ENCODE results near the gene GIGYF2.
A peak's percentile ranks its signal among the peaks of the same experiment; 100 is the strongest.

GIGYF2 gene, protein sequence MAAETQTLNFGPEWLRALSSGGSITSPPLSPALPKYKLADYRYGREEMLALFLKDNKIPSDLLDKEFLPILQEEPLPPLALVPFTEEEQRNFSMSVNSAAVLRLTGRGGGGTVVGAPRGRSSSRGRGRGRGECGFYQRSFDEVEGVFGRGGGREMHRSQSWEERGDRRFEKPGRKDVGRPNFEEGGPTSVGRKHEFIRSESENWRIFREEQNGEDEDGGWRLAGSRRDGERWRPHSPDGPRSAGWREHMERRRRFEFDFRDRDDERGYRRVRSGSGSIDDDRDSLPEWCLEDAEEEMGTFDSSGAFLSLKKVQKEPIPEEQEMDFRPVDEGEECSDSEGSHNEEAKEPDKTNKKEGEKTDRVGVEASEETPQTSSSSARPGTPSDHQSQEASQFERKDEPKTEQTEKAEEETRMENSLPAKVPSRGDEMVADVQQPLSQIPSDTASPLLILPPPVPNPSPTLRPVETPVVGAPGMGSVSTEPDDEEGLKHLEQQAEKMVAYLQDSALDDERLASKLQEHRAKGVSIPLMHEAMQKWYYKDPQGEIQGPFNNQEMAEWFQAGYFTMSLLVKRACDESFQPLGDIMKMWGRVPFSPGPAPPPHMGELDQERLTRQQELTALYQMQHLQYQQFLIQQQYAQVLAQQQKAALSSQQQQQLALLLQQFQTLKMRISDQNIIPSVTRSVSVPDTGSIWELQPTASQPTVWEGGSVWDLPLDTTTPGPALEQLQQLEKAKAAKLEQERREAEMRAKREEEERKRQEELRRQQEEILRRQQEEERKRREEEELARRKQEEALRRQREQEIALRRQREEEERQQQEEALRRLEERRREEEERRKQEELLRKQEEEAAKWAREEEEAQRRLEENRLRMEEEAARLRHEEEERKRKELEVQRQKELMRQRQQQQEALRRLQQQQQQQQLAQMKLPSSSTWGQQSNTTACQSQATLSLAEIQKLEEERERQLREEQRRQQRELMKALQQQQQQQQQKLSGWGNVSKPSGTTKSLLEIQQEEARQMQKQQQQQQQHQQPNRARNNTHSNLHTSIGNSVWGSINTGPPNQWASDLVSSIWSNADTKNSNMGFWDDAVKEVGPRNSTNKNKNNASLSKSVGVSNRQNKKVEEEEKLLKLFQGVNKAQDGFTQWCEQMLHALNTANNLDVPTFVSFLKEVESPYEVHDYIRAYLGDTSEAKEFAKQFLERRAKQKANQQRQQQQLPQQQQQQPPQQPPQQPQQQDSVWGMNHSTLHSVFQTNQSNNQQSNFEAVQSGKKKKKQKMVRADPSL (N-terminal part only)

DNA sequence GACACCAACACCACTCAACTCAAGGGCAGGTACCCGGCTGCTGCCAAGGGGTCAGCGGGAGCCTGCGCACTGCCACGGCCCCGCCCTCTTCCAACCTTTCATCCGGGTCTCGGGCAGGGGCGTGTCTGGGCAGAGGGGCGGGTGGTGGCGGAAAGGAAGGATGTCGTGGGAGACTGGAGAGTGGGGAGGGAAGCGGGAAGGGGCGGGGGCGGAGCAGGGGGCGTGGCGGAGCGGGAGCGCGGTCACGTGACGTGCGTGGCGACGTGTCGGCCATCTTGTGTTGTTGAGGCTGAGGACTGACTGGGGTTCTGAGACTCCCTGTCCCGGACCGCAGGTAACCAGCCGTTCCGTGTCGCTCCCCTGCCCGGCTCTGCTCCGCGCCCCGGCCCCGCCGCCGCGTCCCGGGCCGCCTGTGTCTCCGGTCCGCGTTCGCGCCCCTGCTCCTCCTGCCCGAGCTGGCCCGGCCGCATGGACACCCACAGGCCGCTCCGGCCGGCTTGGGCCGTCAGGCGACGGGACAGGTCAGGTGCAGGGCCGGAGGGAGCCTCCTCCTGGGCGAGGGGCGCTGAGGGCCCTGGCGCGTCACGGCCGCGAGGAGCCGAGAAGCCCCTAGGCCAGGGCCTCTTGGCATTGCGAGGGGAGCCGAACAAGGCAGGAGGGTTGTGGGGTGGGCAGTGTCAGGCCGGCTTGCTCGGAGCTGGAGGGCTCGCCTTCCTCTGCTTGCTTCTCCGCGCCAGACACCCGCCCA, at the start of gene GIGYF2:
Gene GIGYF2 (plus strand): TSS at position 273 of the 748 bp plus-strand sequence. CDS start 37,867 bp downstream, outside the sequence.
- Histone ChIP-seq H3K9ac (ENCODE audit: low read length) (peak within 1 kb of the TSS; percentile 93), H3K27me3 (replicated peaks; ENCODE audit: control insufficient read depth, insufficient read depth, low read length) (no peaks in the 10 kb centered on the region), H3K9me3 (ENCODE audit: control insufficient read depth, low read length) (no peaks in the 10 kb centered on the region), H3K36me3 (ENCODE audit: control insufficient read depth, insufficient read depth, low read length, severe bottlenecking) (no peaks in the 10 kb centered on the region), H3K4me3 (ENCODE audit: low read length) (peak within 1 kb of the TSS; percentile 91), H3K4me1 (ENCODE audit: control insufficient read depth, insufficient read depth, low read length) (peaks cover 30% of the 10 kb centered on the region)
- DNase-seq (ENCODE audit: low read depth): peak; percentile 98

DNA sequence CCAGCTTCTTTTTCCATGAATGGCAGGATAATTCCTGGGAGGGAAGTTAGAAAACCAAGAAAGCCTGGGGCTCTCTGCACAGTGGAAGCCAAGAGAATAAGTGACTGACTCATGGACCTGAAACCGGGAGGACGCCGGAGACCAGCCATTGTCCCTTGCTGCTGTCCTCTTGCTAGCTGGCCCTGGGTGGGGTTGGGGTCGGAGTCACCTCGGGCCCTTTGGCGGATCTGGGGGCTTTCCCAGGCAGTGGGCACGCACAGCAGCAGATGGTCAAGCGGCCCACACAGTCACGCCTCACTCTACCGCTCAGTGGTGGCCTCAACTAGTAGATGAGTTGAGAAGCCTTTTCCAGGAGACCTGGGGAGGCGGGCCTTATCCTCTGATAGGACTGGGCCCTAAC, 48.1 kb upstream of the GIGYF2 start:
- H3K4me1 ChIP-seq (ENCODE audit: control insufficient read depth, insufficient read depth, low read length): peaks cover 6% of the 10 kb centered on the region
- no peak for DNase-seq (ENCODE audit: low read depth)
- H3K9ac ChIP-seq (ENCODE audit: low read length): no peak overlapping the region
- H3K9me3 ChIP-seq (ENCODE audit: control insufficient read depth, low read length): no peaks in the 10 kb centered on the region
- H3K27me3 ChIP-seq (replicated peaks; ENCODE audit: control insufficient read depth, insufficient read depth, low read length): peaks cover 16% of the 10 kb centered on the region
- H3K36me3 ChIP-seq (ENCODE audit: control insufficient read depth, insufficient read depth, low read length, severe bottlenecking): no peaks in the 10 kb centered on the region
- no peak overlapping the region for H3K4me3 ChIP-seq (ENCODE audit: low read length)

DNA sequence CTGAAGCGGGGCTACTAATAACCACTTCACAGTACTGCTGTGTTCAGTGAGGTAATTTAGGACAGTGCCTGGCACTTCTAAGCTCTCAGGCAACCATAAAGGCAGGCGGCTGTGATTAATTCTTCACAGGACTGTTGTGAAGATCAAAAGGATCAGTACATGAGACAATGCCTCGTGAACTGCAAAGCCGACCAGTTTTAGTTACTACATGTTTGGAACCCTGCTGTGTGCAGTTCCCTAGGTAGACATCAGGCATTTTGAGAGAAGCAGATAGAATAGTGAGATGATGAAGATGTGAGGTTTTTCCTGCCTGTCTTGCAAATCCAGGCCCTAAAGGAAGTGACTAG, 44.7 kb upstream of the GIGYF2 start:
- peaks cover 12% of the 10 kb centered on the region for H3K27me3 ChIP-seq (replicated peaks; ENCODE audit: control insufficient read depth, insufficient read depth, low read length)
- H3K4me3 ChIP-seq (ENCODE audit: low read length): no peak overlapping the region
- H3K36me3 ChIP-seq (ENCODE audit: control insufficient read depth, insufficient read depth, low read length, severe bottlenecking): no peaks in the 10 kb centered on the region
- no peaks in the 10 kb centered on the region for H3K9me3 ChIP-seq (ENCODE audit: control insufficient read depth, low read length)
- DNase-seq (ENCODE audit: low read depth): no peak
- H3K9ac ChIP-seq (ENCODE audit: low read length): no peak overlapping the region
- peaks cover 9% of the 10 kb centered on the region for H3K4me1 ChIP-seq (ENCODE audit: control insufficient read depth, insufficient read depth, low read length)

DNA sequence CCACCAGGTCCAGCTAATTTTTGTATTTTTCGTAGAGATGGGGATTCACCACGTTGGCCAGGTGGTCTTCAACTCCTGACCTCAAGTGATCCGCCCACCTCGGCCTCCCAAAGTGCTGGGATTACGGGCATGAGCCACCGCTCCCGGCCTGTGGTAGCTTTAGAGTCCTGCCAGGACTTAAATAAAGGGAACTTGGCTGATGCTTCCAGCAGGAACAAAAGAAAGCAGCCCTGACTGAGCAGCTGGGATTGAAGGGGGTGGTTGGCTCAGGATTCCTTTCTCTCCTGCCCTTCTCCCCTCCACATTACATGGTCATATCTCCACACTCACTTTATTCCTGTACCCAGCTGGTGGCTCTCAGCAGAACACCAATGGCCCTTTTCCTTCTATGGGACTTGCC, 43.7 kb upstream of the GIGYF2 start:
- Histone ChIP-seq H3K4me3 (ENCODE audit: low read length) (no peak overlapping the region), H3K4me1 (ENCODE audit: control insufficient read depth, insufficient read depth, low read length) (peaks cover 9% of the 10 kb centered on the region), H3K36me3 (ENCODE audit: control insufficient read depth, insufficient read depth, low read length, severe bottlenecking) (no peaks in the 10 kb centered on the region), H3K9me3 (ENCODE audit: control insufficient read depth, low read length) (no peaks in the 10 kb centered on the region), H3K27me3 (replicated peaks; ENCODE audit: control insufficient read depth, insufficient read depth, low read length) (peaks cover 6% of the 10 kb centered on the region), H3K9ac (ENCODE audit: low read length) (no peak overlapping the region)
- DNase-seq (ENCODE audit: low read depth): no peak

DNA sequence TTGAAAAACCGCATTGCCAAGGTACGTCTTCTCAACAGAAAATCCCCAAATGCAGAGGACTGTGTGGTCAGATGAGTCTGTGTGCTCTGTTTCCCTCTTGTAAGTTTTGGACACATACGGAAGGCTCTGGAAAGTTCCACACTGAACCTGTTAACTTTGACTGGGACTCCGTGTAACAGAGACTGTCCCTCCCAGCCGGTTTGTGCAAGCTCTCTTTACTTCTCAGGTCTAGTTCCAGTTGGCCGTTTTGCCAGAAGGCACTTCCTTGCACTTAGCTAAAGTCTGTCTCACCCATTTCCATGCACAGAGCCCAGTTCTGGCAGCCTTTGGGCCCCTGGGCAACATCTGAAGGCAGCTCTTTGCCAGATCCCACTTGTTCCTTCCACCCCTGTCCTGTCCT, 41.7 kb upstream of the GIGYF2 start:
- no peak overlapping the region for H3K4me3 ChIP-seq (ENCODE audit: low read length)
- H3K4me1 ChIP-seq (ENCODE audit: control insufficient read depth, insufficient read depth, low read length): peaks cover 9% of the 10 kb centered on the region
- H3K9ac ChIP-seq (ENCODE audit: low read length): no peak overlapping the region
- no peaks in the 10 kb centered on the region for H3K9me3 ChIP-seq (ENCODE audit: control insufficient read depth, low read length)
- no peaks in the 10 kb centered on the region for H3K36me3 ChIP-seq (ENCODE audit: control insufficient read depth, insufficient read depth, low read length, severe bottlenecking)
- no peak for DNase-seq (ENCODE audit: low read depth)
- H3K27me3 ChIP-seq (replicated peaks; ENCODE audit: control insufficient read depth, insufficient read depth, low read length): peaks cover 6% of the 10 kb centered on the region

DNA sequence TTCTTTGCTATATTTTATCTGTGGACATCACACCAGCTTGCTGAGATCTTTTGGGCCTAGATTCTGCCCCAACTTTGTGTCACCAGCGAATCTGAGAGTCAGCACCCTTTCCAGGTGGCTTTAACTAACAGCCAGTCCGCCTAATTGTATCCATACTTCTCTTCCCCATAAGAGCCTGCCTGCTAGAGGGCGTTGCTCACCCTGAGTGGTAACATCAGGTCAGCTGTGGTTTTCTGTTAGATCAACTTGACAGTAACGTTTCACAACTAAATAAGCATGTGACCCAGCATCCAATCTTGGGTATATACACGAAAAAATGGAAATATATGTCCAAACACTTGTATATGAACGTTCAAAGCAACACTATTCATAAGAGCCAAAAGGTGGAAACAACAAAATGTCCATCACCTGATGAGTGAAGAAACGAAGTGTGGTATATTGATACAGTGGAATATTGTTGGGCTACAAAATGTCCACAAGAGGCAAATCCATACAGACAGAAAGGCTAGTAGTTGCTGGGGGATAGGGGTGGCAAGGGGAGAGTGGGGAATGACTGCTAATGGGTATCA, 38.8 kb upstream of the GIGYF2 start:
- H3K4me3 ChIP-seq (ENCODE audit: low read length): no peak overlapping the region
- no peak for DNase-seq (ENCODE audit: low read depth)
- H3K4me1 ChIP-seq (ENCODE audit: control insufficient read depth, insufficient read depth, low read length): peaks cover 3% of the 10 kb centered on the region

DNA sequence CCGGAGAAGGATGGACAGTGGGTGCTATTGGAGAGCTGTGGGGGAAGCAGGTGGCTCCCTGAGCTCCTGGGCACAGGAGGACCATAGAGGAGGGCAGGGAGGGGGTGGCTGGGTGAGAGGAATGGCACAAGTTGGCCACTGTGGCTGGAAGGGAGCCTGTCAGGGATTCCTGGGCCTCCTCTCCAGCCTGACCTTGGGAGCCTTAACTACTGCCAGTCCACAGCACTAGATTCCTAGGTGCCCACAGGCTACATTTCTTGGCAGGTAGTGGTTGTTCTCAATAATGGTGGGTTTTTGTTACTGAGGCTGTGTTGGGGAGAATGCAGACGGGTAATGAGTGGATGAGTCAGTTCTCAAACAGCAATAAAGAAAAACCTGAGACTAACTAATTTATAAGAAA, 37.8 kb upstream of the GIGYF2 start:
- no peak for DNase-seq (ENCODE audit: low read depth)
- Histone ChIP-seq H3K9me3 (ENCODE audit: control insufficient read depth, low read length) (no peaks in the 10 kb centered on the region), H3K36me3 (ENCODE audit: control insufficient read depth, insufficient read depth, low read length, severe bottlenecking) (no peaks in the 10 kb centered on the region), H3K4me1 (ENCODE audit: control insufficient read depth, insufficient read depth, low read length) (peaks cover 3% of the 10 kb centered on the region), H3K9ac (ENCODE audit: low read length) (no peak overlapping the region), H3K4me3 (ENCODE audit: low read length) (no peak overlapping the region), H3K27me3 (replicated peaks; ENCODE audit: control insufficient read depth, insufficient read depth, low read length) (peaks cover 6% of the 10 kb centered on the region)

More for the DNA sequence above, 38.8 kb upstream of the GIGYF2 start:
- no peak overlapping the region for H3K9ac ChIP-seq (ENCODE audit: low read length)
- H3K27me3 ChIP-seq (replicated peaks; ENCODE audit: control insufficient read depth, insufficient read depth, low read length): peaks cover 6% of the 10 kb centered on the region
- H3K9me3 ChIP-seq (ENCODE audit: control insufficient read depth, low read length): no peaks in the 10 kb centered on the region
- no peaks in the 10 kb centered on the region for H3K36me3 ChIP-seq (ENCODE audit: control insufficient read depth, insufficient read depth, low read length, severe bottlenecking)

DNA sequence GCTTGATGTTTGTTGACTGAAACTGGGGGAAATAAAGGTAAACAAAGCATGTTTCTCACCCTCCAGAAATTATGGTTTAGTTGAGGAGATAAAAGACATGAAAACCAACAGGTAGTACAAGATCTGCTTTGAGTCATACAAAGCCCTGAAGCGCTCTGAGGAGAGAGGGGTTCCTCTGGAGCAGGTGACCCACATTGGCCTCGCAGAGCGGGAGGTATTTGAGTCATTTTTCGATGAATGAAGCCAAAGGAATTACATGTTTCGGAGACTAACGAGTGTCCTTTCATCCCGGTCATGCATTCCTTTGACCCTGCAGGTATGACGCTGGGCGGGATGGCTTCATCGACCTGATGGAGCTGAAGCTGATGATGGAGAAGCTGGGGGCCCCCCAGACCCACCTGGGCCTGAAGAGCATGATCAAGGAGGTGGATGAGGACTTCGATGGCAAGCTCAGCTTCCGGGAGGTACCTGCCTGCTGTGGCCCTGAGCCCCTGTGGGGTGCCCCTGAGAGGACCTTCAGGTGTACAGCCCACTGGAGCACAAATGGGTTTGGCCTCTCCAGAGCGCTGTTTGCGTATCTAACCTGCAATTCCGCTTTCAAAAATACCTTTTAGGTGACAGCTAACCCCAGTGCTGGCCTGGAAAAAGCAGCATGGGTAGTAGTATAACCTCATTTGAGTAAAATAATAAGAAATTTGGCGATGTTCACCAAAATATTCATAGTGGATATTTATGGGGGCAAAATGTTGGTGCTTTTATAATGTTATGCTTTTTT, 34.5 kb upstream of the GIGYF2 start:
- no peaks in the 10 kb centered on the region for H3K4me1 ChIP-seq (ENCODE audit: control insufficient read depth, insufficient read depth, low read length)
- DNase-seq (ENCODE audit: low read depth): no peak
- no peaks in the 10 kb centered on the region for H3K36me3 ChIP-seq (ENCODE audit: control insufficient read depth, insufficient read depth, low read length, severe bottlenecking)
- no peaks in the 10 kb centered on the region for H3K9me3 ChIP-seq (ENCODE audit: control insufficient read depth, low read length)
- H3K9ac ChIP-seq (ENCODE audit: low read length): no peak overlapping the region
- no peak overlapping the region for H3K4me3 ChIP-seq (ENCODE audit: low read length)
- H3K27me3 ChIP-seq (replicated peaks; ENCODE audit: control insufficient read depth, insufficient read depth, low read length): no peaks in the 10 kb centered on the region

DNA sequence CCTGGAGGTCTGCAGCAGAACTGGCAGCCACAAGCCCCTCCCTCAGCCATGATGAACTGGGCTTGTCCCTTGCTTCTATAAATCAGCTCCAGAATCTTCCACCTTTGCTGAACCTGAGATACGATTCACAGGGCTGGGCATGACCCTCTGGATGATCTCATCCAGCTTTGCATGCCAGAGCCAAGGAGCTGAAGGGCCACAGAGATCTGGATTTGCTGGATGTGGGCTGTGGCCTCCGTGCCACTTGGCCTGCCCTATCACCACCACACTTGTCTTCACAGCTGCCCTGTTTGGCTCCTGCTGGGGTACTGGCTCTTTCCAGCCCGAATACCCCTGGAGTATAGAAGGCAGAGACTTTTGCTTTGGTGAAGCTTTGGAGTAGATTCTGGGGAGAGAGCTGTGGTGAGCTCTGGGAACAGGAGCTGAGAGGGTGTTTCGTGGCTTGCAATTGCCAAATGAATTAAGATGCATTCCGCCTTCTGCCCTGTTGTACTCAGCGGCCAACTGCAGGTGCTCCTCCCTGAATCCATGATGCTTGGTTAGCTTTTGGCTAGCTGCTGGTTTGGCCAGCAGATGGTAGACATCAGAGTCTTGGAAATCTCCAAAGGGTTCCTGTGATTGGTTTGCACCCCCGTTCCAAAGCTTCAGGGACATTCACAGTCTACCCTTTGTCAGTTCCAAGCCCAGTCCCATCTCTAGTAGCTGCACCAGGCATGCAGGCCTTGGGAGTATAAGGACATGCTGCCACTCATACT, 30.9 kb upstream of the GIGYF2 start:
- no peaks in the 10 kb centered on the region for H3K27me3 ChIP-seq (replicated peaks; ENCODE audit: control insufficient read depth, insufficient read depth, low read length)
- no peak overlapping the region for H3K9ac ChIP-seq (ENCODE audit: low read length)
- H3K4me1 ChIP-seq (ENCODE audit: control insufficient read depth, insufficient read depth, low read length): no peaks in the 10 kb centered on the region
- H3K36me3 ChIP-seq (ENCODE audit: control insufficient read depth, insufficient read depth, low read length, severe bottlenecking): no peaks in the 10 kb centered on the region
- no peaks in the 10 kb centered on the region for H3K9me3 ChIP-seq (ENCODE audit: control insufficient read depth, low read length)
- no peak overlapping the region for H3K4me3 ChIP-seq (ENCODE audit: low read length)
- DNase-seq (ENCODE audit: low read depth): no peak
